Stimulated activated CD4-positive, alpha-beta T cell treated with anti-CD3 and anti-CD28 coated beads, Interleukin-2, amount 100 ng/mL, for 24 hours (primary cell): ENCODE measurements around the gene HOXD9.

Experiments used
- DNase-seq, 2 donors: peaks; one replicate each; pipeline ENCODE4 v3.0.0-alpha.2; 2020

The HOXD9 gene

DNA sequence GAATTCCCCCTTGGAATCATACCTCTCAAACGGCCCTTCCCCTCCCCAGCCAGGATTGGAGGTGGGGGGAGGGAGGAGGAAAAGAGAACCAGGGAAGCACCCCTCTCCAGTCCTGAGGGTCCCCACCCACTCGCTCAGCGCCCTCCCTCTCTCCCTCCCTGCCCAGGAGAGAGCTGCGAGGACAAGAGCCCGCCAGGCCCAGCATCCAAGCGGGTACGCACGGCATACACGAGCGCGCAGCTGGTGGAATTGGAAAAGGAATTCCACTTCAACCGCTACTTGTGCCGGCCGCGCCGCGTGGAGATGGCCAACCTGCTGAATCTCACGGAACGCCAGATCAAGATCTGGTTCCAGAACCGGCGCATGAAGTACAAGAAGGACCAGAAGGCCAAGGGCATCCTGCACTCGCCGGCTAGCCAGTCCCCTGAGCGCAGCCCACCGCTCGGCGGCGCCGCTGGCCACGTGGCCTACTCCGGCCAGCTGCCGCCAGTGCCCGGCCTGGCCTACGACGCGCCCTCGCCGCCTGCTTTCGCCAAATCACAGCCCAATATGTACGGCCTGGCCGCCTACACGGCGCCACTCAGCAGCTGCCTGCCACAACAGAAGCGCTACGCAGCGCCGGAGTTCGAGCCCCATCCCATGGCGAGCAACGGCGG, 49.0 kb downstream of the HOXD9 start:
- no peak for DNase-seq

DNA sequence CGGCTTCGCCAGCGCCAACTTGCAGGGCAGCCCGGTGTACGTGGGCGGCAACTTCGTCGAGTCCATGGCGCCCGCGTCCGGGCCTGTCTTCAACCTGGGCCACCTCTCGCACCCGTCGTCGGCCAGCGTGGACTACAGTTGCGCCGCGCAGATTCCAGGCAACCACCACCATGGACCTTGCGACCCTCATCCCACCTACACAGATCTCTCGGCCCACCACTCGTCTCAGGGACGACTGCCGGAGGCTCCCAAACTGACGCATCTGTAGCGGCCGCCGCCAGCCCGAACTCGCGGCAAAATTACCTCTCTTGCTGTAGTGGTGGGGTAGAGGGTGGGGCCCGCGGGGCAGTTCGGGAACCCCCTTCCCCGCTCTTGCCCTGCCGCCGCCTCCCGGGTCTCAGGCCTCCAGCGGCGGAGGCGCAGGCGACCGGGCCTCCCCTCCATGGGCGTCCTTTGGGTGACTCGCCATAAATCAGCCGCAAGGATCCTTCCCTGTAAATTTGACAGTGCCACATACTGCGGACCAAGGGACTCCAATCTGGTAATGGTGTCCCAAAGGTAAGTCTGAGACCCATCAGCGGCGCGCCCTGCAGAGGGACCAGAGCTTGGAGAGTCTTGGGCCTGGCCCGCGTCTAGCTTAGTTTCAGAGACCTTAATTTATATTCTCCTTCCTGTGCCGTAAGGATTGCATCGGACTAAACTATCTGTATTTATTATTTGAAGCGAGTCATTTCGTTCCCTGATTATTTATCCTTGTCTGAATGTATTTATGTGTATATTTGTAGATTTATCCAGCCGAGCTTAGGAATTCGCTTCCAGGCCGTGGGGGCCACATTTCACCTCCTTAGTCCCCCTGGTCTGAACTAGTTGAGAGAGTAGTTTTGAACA, 49.7 kb downstream of the HOXD9 start:
- DNase-seq: no peak

DNA sequence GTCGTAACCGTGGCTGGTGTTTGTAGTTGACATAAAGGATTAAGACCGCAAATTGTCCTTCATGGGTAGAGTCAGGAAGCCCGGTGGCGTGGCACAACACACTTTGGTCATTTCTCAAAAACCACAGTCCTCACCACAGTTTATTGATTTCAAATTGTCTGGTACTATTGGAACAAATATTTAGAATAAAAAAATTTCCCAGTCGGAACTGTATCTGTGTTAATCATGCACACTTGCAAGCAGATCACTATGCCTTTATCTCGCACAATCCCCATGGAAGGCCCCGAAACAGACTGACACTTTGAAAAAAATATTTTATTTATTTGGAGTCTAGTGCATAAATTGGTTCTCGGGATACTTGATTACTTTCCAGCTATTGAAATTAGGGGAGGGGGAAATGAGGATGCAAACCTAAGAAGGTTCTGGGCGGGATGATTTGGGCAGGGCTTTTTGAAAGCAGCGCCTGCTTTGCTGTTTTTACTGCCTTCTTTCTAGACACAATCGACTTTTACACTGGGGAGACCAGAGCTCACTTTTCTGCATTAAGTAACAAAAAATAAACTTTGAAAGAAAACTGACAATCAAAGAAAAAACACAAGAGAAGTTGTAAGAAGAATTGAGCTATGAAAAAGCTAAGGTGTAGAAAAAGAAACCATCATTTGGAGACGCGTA, 50.5 kb downstream of the HOXD9 start:
- no peak for DNase-seq

DNA sequence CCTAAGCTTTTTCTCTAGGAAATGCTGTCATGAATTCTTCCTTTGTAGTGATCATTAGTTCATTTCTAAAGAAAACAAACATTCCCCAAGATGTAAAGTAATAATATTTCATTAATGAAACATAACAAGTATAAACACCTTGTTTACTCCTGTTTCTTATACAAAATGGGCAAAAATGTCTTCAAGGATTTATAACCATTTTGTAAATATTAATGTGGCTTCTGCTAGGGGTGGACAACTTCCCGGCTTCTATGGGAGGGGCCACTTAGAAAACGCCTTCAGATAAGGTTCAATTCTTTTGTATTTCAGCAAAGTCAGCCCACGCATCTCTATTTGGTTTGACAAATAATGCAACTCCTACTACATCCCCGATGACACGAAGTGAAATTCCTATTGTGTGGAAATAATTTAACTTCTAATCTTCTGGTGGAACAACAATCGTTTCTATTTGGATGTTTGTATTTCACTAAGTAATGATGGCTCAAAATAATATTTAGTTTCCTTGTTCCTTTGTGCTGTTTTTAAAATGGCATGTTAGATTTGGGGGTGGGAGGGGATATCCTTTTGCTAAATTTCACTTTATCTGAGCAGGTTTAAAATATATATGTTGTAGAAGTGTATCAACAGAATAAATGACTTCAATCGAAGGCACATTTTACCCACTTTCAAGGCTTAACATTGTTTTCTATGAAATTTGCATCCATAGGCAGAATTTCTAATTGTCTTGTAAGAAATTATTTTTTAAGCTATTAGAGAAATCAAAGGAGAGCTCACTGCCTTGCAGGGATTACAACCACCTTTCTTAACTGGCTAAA, 51.3 kb downstream of the HOXD9 start:
- DNase-seq: no peak

DNA sequence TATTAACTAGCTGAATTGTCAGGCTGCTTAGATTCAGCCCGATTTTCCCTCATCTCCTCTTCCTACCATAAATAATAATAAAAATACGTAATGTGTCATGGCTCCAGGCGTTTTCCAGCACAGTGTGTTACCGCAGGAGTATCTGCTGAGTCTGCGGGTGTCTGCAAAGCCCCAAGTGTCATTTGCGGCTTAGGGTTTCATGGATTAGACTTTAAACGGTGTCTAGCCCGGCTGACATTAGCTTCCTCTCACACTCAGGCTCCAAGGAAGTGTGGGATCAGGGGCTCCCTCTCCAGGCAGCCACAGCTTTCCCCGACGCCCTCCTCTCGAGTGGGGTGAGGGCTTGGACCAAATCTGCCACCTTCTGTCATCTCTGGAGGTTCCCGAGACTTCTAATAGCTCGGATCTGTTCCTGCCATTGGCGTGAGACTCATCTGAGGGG, 51.9 kb downstream of the HOXD9 start:
- DNase-seq: no peak
